GM18861 (cell line): ENCODE data around the gene TSFM.
A peak's percentile ranks its signal among the peaks of the same experiment; 100 is the strongest.

Experiments used
- ATAC-seq: cut with Tn5 transposase; IDR thresholded peaks from one replicate; pipeline ENCODE4 v1.9.1; 2021; ENCODE audit not compliant: unreplicated experiment

TSFM gene

DNA sequence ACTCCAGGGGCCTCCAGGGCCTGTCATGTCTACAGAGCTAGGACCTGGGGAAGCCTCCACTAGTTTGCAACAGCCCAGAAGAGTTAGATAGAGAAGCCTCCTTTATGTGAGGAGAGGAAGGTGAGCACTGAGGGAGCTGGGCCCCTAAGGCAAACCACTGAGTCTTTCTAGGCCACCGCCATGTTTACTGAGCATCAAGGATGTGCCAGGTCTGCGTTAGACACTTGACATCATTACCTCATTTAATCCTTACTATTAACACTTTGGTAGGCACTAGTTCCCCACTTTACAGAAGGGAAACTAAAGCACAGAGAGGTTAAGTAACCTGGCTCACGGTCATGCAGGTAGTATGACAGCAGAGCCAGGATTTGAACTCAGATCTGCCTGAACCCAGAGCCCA, 51.1 kb downstream of the TSFM start:
- ATAC-seq = no peak

DNA sequence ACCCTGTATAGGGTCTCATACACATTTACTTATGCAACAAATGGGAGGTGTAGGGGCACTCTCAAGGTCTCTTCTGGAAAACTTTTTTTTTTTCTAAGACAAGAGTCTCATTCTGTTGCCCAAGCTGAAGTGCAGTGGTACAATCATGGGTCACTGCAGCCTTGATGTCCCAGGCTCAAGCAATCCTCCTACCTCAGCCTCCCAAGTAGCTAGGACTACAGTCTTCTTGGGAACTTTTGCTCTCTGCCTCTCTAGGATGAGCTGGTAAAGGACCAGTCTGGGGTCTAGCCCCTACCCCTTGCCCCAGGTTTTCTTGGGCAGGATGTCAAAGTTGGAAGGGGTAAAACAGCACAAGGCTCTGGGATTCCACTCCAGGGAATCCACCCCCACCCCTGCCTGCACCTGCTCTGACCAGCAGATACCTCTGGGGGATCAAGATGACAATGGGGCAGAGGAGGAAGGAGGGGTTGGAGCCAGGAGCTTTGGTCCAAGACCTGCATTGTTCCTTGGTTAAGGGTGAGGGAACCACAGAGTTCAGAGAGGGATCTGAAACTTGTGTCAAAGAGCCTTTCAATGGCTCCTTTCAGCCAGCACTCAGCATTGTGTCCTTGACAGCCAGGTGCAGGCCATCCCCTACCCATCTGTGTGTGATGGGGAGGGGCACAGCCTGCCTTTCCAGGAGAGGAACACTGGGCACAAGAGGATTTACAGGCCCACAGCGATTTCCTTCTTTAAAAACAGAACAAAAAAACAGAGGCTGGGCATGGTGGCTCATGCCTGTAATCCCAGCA, 51.7 kb downstream of the TSFM start:
- no peak for ATAC-seq

DNA sequence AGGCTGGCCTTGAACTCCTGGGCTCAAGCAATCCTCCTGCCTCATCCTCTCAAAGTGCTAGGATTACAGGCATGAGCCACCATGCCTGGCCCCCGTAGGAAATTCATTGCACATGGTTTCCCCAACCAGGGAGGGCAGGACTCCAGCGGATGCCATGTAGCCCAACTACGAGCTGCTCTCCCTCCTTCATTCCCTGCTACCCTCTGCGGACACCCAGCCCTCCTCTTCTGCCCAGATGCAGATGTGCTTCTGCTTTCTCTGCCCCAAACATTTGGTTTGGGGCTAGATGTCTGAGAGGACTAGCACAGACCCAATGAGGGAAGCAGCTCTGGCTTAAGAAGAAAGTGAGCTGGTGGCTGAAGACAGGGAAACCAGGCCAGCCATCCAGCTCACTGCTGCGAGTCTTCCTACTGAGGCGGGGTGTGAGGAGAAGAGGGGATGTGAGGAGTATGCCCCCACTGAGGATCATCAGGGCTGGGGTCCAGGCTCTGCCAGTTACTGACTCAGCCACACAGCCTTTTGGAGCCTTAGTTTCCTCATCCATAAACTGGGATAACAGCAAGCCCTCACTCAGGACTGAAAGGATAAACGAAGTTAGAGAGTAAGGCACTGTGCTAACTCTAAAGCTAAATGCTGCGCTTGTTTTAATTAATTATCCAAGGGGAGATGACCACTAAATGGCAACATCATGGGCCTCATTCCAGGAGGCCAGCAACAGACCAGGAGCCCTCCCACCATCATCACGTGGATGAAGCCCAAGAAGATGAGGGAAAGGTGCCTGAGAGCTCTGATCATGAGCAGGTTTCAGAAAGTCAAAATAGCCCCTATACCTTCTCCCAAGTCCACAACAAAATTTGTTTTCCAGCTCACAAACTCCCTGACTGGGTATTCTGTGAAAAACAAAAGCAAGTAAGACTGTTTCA, 53.0 kb downstream of the TSFM start:
- ATAC-seq = no peak

DNA sequence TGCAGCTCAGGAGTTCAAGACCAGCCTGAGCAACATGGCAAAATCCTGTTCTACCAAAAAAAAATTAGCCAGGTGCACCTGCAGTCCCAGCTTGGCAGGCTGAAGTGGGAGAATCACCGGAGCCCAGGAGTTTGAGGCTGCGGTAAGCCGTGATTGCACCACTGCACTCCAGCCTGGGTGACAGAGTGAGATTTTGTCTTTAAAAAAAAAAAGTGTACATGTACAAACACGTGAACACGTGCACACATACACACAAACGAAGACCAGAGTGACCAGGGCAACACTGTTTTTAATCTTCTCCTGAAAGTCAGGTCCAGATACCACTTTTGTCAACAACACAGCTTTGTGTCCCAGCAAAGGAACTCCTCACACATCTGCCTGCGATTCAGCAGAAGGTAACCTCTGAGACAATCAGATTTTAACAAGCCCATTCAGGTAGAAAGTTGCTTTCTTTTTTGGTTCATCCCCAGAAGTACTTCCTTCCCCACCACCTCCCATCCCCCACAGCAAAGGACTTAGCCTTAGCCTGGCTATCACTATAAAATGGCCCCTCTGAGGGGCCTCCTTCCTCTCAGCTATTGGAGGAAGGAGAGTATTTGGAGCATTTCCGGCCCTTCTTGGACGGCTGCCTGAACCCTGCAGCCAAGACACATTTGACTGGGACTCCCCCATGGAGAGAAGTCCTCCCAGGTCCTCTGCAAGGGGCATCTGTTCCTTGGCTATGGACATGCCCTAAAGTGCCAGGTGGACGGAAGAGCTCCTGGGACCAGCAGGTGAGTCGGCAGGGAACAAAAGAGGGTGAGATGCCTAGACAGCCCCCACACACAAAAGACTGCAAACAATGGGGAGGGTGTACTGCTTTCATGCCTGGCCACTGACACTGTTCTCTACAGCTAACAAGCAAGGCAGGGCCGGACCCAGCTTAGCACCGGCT, 54.1 kb downstream of the TSFM start:
- ATAC-seq = peak; percentile 44

DNA sequence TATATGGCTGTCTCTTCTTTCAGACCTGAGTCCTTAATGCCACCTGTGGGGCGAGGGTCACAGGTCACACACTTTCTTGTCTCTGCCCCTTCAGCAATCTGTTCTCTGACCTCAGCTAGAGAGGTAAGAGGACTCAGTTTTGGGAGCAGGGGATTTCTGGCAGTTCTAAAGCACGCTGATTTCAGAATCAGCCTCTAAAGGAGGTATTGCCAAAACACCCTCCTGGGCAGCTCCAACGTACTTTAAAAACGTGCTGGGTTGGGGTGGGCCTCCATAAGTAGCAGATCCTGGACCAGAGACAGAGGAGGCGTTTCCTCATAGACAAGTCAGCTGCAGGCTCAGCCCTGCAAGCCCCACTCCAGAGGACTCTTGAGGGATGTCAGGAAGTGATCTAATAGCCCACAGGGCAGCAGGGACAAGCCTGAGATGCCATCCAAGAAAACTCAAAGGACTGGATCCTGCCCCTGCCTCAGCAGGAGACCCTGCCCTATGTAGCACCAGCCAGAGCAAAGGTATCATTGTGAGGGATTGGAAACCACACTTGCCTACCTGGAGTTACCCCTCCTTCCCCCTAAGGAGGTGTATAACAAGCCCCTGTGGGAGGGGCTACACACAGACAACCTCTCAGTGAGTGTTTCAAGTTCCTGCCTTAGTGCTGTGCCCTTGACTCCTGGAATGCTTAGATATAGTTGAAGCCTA, 55.4 kb downstream of the TSFM start:
- no peak for ATAC-seq

DNA sequence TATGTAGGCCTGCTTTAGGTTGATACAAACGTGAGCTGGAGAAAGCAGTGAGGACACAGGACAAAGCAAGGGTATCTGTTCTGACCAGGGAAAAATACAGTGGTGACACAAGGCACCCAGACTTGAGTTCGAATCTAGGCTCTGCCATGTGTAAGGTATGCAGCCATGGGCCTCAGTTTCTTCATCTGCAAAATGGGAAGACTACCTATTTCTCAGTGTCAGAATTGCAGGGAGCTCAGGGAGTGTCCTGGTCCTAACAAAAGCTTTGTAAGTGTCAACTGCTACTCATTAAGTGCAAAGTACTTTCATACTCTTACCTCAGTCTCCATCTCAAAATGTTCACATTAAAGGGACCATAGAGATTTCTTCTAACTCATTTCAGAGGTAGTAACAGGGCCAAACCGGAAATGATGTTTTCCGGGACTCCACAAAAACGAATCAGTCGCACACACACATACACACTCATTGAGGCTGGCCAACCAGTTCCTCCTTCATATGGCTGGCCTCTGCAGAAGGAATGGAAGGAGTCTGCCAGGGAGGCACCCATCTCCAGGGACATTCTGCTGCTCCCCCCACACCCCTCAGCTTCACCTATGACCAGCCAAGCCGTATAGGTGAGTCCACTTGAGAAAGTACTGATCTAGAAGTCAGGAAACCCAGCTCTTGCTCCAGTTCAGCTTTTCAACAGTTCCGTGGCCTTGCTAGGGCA, 56.2 kb downstream of the TSFM start:
- ATAC-seq = no peak

DNA sequence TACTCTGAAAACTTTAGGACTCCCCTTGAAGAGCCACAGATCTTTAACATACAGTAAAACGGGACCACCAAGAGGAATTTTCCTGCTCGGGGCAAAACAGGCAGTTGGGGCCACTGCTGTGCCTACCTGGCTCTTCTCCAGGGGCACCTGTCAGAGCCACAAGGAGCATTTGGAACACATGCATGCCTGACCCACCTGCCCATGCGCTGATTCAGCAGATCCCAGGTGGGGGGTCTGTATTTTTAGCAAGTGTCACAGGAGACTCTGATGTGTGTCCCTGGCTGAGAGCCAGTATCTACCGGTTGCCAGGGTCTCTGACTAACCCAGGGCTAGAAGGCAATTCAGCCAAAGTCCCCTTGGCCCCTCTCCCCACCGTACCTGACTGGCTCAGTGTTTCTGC, 57.4 kb downstream of the TSFM start:
- ATAC-seq = no peak

DNA sequence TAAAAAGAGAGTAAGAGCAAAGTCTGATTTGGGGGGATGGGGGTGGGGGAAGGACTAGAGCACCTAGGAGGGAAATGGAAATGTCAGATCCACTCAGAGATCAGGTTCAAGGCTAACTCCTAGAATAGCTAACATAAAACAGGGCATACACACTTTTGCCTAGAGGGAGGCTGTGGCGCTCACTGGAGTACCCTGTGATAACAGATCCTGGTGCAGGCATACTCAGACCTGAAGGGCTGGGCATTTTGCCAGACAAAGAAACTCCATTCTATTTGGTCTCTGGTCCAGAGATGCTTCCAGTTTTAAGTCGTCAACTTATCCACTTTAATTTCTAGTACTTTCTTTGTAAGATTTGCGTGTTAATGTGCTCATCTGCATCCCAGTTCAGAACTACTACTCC, 58.1 kb downstream of the TSFM start:
- no peak for ATAC-seq

DNA sequence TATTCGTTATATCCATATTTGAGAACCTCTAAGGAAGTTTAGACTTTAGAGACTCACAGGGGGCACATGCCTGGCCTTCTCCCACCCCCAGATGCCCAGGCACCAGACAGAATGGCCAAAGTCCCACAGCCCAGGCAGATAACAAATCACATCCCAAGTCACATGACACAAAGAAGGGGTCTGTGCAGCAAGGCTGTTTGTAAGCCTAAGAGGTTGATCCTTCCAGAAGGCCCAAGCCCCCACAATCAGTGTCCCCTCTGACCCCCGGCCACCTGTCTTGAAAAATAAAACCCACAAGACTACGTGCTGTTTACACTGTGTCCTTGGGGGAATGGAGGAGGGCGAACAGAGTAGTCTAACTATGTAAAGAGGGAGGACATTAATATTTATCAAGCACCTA, 58.9 kb downstream of the TSFM start:
- no peak for ATAC-seq

DNA sequence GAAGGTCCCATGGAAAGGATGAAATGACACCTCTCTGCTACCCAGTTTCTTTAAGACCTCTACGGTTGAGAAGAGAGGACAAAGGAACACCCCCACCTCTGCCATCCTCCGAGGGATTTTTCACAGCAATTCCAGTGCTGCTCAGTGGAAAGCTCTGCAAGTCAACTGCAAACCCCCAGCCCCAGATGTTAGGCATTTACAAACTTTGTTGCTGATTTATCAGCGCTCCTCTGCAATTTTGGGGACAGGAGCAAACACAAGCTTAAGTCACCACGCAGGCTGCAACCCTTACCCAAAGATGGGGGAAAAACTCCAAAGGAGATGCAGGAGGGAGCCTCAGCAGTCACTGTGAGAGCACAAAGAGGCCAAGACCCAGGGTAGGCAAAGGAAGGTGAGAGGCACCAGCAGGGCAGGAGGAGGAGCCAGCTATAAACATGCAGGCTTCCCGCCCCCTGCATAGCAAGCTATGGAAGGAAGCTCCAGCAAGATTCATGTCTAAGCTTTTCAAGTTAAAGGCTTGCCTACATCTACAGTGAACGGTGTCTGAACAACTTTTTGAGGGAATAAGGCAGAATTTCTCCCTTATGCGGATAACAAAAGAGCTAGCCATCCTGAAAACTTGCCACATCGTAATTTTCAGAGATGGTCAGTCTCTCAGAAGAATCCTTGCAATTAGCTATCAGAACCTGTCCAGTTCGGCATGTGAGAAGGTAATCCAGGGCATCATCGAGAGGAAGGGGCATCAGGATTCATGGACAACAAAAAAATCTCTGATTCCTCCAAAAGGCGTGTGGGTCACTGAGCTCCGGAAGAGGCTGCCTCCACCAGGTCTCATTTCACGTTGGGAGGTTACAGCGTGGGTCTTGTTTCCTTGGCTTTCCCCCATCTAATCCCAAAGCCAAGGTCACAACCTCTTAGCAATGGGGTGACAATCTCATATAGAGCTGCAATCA, 60.0 kb downstream of the TSFM start:
- ATAC-seq = no peak

DNA sequence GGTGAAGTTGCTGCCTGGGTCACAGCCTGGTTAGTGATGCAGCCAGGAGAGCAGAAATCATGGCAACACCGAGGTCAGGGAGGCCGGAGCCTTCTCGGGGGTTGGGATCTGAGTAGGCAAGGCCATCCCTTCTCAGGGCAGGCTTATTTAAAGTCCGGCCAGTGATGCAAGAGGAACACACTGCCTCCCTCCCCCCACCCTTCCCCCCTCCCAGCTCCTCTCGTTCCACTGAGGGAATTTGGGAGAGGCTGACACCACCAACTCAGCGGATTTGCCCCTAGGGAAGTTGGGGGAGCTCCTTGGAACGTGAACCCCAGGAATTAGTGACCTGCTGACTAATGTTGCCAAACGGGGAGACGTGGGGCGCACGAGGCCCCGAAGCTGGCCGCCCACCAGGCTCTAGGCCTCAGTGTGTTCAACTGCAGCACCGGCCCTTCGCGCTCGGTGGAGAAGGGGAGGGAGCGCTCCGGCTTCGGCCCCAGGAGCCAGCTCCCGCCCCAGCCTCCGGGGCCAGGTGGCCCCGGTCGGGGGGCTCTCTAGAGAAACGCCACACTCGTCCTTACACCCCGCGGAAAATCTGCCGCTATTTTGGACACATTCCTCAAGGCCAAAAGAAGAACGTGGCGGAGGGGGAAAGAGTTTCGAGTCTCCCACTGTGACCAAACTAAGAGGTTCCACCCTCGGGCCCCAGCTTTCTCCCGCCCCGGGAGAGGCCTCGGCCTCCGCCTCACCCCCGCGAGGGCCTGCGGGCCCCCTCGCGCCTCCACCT, 62.3 kb downstream of the TSFM start:
- ATAC-seq = peak; percentile 22

DNA sequence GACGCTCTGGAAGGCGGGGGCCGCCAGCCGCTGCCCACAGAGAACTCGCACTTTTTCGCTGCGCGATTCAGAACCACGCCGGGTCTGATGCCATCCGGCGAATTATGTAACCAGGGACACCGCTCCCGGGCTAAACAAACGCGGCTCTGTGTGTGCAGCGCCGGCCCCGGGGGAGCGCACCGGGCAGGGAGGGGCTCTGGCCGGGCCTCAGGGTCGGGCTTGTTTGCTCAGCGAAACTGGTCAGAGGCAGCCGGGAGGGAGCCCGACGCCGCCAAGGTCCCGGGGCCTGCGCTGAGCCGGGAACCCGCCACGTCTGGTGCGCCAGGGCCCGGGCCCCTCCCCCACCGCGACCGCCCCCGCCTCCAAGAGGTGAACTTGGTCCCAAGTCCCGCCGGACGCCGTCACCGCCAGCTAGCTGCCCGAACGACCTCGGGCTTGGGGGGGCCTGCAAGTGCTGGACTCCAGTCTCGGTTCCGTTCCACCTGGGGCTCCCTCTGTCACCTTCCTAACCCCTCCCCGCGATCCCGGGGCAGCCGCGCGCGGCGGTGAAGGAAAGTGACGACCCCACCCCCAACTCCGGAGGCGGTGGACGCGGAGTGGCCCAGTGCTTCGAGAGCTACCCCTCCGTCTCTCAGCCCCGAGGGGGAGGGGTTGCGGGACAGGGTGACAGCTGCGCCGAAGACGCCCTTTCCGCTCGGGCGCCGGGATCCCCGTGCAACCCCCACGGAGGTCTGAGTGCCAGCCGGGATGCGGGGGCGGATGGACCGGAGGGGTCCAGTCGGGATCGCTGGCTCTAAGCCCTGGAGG, 63.1 kb downstream of the TSFM start:
- ATAC-seq = no peak

DNA sequence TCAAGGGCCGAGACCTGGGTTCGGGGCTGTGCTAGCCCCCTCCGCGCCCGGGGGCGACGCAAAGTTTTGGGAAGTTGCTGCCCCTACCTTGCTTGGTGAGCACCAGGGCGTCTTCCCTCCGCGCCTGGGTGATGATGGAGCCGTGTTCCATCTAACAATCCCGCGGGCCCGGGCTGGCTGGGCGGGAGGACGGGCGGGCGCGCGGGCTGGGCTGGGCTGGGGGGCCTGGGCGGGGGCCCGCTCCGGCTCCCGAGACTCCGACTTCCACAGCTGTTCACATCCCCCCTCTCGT, 63.6 kb downstream of the TSFM start:
- ATAC-seq = no peak

DNA sequence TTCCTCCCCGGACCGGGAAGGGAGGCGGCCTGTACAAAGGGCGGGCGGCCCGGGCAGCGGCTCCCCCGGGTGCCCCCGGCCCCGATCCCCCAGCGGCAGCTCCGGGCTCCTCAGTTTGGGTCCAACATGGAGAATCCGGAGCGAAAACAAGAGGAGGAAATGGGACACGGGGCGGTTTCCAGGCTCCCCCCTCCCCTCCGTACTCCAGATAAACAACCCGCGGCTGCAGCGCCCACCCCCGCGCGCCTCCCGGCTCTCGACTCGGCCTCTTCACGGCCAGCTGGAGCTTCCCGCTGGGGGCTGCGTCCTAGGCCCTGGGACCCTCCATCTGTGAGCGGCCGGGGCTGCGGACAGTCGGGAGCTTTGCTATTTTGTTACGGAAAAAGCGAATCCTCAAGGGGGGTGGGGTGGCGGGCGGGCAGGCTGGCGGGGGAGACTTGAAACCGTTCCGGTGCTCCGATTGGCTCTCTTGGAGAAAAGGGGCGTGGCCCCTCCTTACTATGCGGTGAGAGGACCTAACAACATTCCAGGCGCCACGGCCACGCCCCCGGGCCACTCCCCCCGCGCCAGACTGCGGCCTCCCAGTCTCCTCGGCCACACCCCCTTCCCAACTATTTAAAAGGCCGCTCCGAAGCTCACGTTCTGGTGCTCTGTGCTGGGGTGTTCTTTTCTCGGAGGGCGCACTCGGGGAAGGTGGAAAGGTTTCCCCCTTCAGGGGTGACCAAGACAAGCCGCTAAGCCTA, 64.2 kb downstream of the TSFM start, which contains the start of gene CTDSP2:
Gene CTDSP2 (minus strand): TSS at position 153 of the 743 bp plus-strand sequence. CDS start 294 bp downstream, outside the sequence.
- peak; percentile 39 for ATAC-seq
